GM18907 (cell line): Measurements from ENCODE around the gene THRA.

Experiments
- ATAC-seq: cut with Tn5 transposase; IDR thresholded peaks from one replicate; pipeline ENCODE4 v1.9.1; 2021; ENCODE audit warnings: mild to moderate bottlenecking, moderate library complexity; ENCODE audit not compliant: unreplicated experiment

THRA gene

GRCh38 chr17:40026816-40027613 is 35.8 kb upstream of the THRA start:
- ATAC-seq, result no peak

- ATAC-seq, result no peak
Measured at GRCh38 chr17:40027614-40028012, 35.2 kb upstream of the THRA start.

GRCh38 chr17:40028595-40028994 is 34.2 kb upstream of the THRA start:
- no peak for ATAC-seq

- no peak for ATAC-seq
Measured at GRCh38 chr17:40031706-40032105, 31.1 kb upstream of the THRA start.

GRCh38 chr17:40032322-40033320 is 30.1 kb upstream of the THRA start:
- ATAC-seq, result no peak

- no peak for ATAC-seq
Measured at GRCh38 chr17:40033339-40033738, 29.4 kb upstream of the THRA start.

- ATAC-seq, result no peak
Measured at GRCh38 chr17:40034426-40035161, 28.2 kb upstream of the THRA start.

DNA sequence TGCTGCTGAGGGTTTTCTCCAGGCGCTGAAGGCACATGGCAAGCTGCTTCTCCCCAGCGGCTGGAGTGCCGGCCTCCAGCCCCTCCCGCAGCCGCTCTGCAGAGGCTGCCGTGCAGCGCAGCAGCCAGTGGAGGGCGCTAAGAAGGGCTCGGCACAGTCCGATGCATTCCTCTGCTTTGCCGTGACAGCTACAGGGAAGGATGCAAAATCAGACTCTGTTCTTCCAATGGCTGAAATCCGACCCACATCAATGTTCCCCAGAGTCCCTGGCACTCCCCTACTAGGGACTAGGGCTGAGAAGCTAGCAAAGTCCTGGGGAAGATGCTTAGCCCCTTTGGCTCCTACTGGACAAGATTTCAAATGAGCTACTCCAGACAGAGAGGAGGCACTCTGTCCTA is 27.6 kb upstream of the THRA start:
- ATAC-seq, result no peak

- no peak for ATAC-seq
Measured at GRCh38 chr17:40038882-40039513, 23.8 kb upstream of the THRA start.

DNA sequence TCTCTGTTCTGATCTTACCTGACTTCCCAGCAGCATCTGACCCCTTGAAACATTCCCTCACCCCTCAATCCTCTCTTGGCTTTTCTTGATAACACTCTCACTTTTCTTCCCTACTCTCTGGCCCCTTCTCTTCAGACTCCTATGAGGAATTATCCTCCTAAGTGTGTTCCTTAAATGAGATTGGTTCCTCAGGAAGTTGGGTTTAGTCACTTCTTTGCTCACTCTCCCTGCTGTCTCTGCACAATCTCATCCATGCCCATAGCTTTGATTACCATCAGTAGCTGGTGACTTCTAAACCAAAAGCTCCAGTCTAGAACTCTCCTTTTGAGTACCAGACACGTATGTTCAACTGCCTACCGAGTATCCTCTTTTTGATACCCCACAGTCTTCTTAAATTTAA is 21.6 kb upstream of the THRA start:
- ATAC-seq, result no peak

DNA sequence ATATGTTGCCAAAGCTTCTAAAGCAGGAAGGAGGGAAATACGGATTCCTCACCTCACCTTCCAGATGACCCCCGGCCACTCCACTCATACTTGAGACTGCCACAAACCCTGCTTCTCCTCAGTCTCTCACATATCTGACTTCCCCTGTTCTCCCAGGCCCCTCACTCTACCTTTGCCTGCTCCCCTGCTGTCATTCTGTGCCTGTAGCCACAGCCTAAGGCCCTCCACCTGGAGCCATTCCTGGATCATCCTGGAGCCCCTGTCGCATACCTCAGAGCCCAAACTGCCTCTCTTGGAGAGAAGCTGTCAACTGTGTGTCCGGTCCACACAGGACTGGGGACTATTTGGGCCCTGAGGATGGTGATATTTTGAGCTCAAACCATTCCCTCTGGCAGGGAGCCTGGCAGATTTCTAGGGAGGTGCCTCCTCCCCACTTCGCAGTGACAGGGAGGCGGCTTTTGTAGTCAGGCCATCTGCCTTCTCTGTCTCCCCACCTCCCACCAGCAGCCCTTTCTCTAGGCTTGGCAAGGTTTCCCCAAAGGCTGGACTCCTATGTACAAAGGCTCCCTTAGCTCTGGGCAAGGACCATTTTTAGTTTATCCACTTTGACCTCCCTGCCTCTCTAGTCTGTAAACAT is 6.3 kb upstream of the THRA start:
- no peak for ATAC-seq

GRCh38 chr17:40058186-40058784 is 4.5 kb upstream of the THRA start:
- ATAC-seq, result no peak

DNA sequence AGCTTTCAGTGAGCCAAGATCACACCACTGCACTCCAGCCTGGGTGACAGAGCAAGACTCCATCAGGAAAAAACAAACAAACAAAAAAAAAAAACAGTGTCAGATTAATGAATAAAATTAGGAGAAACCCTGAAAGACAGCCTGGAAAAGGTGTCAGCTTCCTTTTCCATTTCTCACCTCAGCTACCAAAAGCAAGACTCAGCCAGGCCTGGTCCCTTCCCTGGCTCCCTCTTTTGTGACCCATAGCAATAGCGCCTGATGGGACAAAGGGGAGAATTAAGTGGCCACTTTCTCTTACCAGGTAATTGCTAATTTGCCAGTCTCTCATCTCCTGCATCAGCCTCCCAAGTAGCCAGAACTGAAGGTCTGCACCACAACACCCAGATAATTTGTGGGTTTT is 3.9 kb upstream of the THRA start:
- ATAC-seq, result no peak

GRCh38 chr17:40059729-40060475 is 2.9 kb upstream of the THRA start:
- no peak for ATAC-seq

DNA sequence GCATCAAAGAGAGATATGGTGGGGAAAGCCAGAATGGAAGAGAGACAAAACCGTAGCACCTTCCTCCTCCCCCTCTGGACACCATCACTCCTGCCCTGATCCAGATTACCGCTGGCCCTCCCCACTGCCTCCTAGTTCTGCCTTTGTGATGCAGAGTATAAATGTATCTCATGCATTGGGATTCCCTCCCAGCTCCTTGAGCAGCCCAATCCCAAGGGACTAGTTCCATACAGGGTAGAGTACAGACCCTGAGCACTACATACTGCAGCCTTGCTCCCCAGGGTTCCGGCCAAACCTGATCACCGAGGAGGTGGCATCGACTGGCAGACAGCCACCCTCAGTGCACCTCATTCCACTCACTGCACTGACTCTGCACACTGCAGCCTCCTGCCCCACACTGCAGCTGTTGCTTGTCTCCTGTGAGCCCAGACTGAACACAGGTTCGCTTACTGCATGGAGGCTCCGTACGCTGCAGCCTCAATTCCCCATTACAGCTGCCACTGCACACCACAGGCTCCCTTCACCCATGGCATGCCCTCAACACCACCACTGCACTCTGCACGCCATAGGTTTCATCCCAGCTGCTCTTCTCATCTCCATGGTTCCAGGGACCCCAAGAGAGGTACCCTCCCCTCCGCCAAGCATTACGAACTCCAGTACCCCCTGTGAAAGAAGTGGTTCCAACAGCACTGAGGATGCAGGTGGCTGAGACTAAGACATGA is 1.7 kb upstream of the THRA start:
- no peak for ATAC-seq

DNA sequence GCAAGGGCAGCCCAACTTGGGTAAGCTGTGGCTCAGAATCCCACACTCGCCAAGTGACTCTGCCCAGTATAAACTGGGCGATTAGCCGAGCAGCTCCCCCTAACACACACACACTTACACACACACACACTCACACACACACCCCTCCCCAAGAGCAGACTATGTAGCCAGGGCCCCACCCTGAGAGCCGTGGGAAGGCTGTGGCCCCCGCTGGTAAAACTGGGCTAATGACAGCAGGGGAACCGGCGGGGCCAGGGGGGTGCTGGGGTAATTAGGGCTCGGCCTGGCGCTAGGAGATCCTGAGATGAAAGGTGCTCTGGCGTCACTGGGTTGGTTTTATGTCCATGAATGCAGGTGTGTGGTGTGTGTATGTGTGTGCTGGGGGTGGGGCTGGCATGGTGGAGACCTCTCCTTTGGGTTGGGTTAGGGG is 1.1 kb upstream of the THRA start:
- no peak for ATAC-seq

DNA sequence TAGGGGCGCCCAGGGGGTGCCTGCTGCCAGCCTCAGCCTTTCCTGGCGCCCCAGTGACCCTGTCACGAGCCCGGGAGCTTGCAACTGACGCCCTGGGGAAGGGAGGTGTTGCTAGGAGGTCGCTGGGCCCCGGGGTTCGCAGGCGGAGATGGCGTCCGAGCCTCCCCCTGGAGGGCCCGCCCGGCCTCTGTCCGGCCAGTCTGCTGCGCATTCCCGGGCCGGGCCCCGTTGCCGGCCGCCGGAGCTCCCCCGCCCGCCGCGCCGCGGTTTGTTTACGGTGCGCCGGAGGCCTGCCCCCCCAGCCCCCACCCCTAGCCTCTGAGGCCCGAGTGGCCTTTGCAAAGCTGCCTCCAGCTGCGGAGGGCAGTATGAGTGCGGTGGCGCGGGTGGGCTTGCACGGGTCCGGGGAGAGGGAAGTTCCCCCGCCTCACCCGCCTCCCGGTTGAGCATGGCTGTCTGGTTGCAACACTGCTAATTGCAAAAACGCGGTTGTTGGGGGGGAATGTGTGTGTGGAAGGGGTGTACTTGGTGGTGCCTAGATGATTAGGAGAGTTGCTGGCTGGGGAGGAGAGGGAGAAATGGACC is 514 bp downstream of the THRA start:
- no peak for ATAC-seq

- no peak for ATAC-seq
Measured at GRCh38 chr17:40063901-40064531, 1.3 kb downstream of the THRA start.
